Right kidney (tissue), 1 donor: Measurements from ENCODE around the gene UCK1.
"Not testable (repeated sequence)": the region's sequence is repeated elsewhere in the genome, so short reads cannot be mapped to it uniquely, and the experiment has no call there.

Experiments used
- DNase-seq: peaks from one replicate; pipeline ENCODE4 v3.0.0-alpha.2; 2016

UCK1 gene

GRCh38 chr9:131555841-131556673 lies 25.0 kb upstream of the UCK1 start:
- no peak for DNase-seq

DNA sequence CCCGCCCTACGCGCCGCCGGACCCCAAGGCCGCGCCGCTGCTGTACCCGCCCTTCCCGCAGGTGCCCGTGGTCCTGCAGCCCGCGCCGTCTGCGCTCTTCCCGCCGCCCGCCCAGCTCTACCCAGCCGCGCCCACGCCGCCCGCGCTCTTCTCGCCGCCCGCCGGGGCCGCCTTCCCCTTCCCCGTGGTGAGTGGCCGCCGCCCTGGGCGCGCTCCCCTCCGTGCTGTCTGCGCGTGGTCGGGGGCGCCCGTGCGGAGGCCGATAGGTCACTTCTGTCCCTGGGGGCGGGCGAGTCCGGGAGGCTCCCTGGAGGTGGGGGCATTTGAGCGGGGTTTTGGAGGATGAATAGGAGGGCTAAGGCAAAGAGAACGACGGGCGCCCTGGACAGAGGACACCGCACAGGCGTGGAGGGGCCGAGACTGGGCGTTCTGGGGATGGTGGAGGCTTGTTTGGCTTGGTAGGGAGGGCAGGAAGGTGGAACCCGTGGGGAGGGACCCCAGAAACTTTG lies 23.8 kb upstream of the UCK1 start:
- DNase-seq: no peak

DNA sequence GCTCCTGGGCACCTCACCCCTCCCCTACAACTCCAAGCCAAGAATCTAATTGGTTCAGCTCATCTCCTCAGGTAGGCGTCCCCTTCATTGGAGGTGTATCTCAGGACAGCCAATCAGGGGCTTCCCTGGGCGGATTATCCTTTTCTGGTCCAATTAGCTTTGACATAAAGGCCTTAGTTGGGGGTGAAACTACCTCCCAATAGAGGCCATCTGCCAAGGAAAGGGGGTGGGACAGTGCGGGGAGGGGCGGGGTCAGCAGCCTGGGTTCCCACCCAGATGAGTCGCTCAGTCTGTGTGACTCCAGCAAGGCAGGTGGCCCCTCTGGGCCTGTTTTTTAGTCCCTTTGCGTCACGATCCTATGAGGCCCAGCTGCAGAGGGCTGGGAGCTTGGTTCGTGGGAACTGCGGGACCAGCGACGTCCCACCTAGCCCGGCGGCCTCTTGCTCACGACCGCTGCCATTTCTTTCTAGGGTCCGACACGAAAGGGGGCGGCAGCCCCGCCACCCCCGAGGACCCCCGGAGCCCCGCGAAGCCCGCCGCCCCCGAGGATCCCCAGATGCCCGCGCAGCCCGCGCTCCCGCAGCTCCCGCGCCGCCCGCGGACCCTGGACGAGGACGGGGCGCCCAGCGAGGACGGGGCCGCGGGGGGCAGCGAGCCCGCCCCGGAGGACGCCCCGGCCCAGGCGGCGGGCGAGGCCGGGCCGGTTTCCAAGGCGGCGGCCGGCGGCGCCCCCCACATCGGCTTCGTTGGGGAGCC lies 23.2 kb upstream of the UCK1 start:
- no peak for DNase-seq

GRCh38 chr9:131552030-131552429 lies 21.0 kb upstream of the UCK1 start:
- no peak for DNase-seq

- not testable (repeated sequence) for DNase-seq
Observed at GRCh38 chr9:131550465-131550864, 19.4 kb upstream of the UCK1 start.

DNA sequence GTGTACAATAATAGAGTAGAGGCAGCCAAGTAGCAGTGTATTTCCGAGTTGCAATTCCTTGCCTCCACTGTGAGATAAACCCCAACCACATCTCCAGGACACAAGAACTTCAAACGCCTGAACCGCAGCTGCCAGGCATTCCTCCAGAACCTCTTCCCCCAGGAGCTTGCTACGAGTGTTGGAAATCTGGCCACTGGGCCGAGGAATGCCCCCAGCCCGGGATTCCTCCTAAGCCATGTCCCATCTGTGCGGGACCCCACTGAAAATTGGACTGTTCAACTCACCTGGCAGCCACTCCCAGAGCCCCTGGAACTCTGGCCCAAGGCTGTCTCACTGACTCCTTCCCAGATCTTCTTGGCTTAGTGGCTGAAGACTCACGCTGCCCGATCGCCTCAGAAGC lies 18.1 kb upstream of the UCK1 start:
- DNase-seq: not testable (repeated sequence)

GRCh38 chr9:131546336-131547084 lies 15.4 kb upstream of the UCK1 start:
- peak; percentile 58 for DNase-seq

- peak; percentile 70 for DNase-seq
Observed at GRCh38 chr9:131545786-131546335, 14.8 kb upstream of the UCK1 start.

DNA sequence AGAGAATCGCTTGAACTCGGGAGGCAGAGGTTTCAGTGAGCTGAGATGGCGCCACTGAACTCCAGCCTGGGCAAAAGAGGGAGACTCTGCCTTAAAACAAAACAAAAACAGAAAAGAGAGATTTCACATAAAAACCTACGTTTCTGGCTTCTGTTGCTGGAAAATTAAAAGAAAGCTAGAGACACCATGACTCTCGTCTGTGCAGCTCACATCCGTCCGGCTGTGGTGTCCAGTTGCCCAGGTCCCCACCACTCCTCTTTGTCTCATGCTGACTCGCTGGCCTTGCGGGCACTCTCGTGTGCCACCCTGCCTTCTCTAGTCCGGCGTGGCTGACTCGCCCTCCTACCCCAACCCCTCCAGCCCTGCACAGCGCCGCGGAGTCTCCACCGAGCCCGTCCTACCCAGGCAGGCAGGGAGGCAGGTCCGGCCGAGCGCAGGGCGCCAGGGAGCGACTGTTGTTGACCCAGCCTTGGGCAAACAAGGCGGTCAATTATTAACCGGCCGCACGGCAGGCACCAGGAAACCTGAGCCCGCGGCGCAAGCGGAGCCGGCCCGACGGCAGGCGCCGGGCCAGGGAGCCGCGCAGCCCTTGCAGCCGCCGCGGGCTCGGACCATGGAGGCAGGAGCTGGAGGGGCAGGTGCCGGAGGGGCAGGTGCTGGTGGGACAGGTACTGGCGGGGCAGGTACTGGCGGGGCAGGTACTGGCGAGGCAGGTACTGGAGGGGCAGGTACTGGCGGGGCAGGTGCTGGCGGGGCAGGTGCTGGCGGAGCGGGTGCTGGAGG lies 14.1 kb upstream of the UCK1 start, which contains the start of gene PRRT1B:
Gene PRRT1B, plus strand, starts transcription at position 521 of the 783 bp plus-strand sequence. Its CDS starts 93 bp downstream, at position 614.
- DNase-seq: peak; percentile 79

- no peak for DNase-seq
Observed at GRCh38 chr9:131543141-131543540, 12.1 kb upstream of the UCK1 start.

DNA sequence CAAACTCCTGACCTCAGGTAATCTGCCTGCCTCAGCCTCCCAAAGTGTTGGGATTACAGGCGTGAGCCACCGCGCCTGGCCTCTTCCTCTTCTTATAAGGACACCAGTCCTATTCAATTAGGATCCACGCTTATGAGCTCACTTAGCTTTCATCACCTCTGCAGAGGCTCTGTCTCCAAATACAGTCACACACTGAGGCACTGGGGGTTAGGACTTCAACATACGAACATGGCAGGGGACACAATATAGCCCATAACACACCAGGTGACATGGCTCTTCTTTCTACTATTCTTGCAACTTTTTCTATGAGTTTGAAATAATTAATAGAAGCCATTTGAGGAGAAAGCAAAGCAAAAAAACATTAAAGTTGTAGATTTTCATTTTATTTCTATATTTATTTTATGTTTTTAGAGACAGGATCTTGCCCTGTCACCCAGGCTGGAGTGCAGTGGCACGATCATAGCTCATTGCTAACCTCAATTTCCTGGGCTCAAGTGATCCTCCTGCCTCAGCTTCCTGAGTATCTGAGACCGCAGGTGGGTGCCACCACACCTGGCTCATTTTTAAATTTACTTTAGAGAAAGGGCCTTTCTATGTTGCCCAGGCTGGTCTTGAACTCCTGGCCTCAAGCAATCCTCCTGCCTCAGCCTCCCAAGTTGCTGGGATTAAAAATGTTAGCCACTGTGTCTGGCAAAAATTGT lies 8.3 kb upstream of the UCK1 start:
- no peak for DNase-seq

GRCh38 chr9:131537946-131538345 lies 6.9 kb upstream of the UCK1 start:
- DNase-seq: no peak

- no peak for DNase-seq
Observed at GRCh38 chr9:131534721-131535237, 3.7 kb upstream of the UCK1 start.

GRCh38 chr9:131530546-131530919 lies 530 bp downstream of the UCK1 start:
- peak; percentile 53 for DNase-seq

GRCh38 chr9:131529597-131530545 lies 1.2 kb downstream of the UCK1 start:
- DNase-seq: no peak

- no peak for DNase-seq
Observed at GRCh38 chr9:131528886-131529505, 2.1 kb downstream of the UCK1 start.

GRCh38 chr9:131528186-131528585 lies 2.9 kb downstream of the UCK1 start:
- no peak for DNase-seq

- no peak for DNase-seq
Observed at GRCh38 chr9:131525643-131526565, 5.2 kb downstream of the UCK1 start.
